ENCODE results near the gene NCAPD2. TPM values are rescaled to one million over a fixed set of nuclear protein-coding genes. Genes with fewer than 3 reads are reported as not detected.

NCAPD2 gene
- total and polyA plus RNA-seq, 12 donors, result 5.4 to 18.8 (median 12.2) TPM

- ATAC-seq (no peak), DNase-seq (no peak)
- Histone ChIP-seq H3K4me1 (peaks cover 3 to 29% (median 24%) of the 10 kb centered on the region in 9 donors), H3K27me3 (no peaks in the 10 kb centered on the region), H3K36me3 (peaks cover 0 to 73% (median 50%) of the 10 kb centered on the region in 9 donors), H3K4me3 (no peak overlapping the region), H3K27ac (peak overlapping the region in 1 of 10 donors; percentile 99), H3K9me3 (no peaks in the 10 kb centered on the region)
- 95 to 96% methylated on average over 18 of the region's 18 CpGs for WGBS, 2 donors
- intact Hi-C loops (cut with DNase I), result loop anchor here in 7 of 10 donors (5.0 to 10.0 kb wide), 9 partner anchors 33 to 196 kb away; partner anchors contain the start of genes MRPL51 (in 4 of the 7), NCAPD2 (in 4 of the 7), VAMP1 (in 4 of the 7) and TAPBPL (in 1 of the 7)
- TF ChIP-seq, protein P1, sequence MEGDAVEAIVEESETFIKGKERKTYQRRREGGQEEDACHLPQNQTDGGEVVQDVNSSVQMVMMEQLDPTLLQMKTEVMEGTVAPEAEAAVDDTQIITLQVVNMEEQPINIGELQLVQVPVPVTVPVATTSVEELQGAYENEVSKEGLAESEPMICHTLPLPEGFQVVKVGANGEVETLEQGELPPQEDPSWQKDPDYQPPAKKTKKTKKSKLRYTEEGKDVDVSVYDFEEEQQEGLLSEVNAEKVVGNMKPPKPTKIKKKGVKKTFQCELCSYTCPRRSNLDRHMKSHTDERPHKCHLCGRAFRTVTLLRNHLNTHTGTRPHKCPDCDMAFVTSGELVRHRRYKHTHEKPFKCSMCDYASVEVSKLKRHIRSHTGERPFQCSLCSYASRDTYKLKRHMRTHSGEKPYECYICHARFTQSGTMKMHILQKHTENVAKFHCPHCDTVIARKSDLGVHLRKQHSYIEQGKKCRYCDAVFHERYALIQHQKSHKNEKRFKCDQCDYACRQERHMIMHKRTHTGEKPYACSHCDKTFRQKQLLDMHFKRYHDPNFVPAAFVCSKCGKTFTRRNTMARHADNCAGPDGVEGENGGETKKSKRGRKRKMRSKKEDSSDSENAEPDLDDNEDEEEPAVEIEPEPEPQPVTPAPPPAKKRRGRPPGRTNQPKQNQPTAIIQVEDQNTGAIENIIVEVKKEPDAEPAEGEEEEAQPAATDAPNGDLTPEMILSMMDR (IDR thresholded peaks at IDR 0.05), result no peak
Observed at GRCh38 chr12:6530576-6531260, 36.8 kb downstream of the NCAPD2 start.

DNA sequence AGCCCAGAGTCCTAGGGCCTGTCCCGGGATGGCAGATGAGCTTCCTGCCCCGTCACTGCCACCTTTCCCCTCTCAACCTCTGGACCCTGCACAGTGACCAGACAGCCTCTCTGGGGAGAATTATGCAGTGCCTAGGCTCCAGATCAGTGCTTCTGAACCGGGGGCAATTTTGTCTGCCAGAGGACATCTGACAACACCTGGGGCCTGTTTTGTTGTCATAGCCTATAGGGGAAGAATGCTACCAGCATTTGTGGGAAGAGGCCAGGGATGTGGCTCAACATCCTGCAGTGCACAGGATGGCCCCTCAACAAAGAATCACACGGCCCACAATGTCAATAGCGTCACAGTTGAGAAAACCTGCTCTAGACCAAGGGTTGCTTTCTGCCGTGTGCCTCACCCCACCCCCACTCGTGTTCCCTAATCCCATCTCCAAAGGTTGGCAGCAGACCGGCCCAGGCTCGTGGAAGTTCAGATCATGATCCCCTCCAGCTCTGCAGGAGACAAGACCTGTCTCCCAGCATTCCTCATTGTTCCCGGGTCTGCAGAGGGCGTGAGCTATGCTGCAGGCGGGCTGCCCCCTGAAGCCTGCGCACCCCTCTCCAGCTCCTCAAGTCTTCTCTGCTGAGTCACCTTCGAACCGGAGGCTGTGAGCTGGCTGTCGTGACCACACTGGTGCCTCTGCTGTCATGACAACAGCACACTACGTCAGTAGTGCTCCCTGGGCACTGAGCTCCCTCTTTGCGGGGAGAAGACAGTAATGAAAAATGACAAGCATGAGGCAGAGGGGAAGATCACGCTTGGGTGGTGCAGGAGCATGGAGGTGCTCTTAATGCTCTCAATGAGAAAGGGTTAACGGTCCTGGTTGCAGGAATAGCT, 38.4 kb downstream of the NCAPD2 start:
- peak overlapping the region; percentile 81 to 99 (median 98) for H3K4me3 ChIP-seq
- H3K4me1 ChIP-seq, result peaks cover 17 to 45% (median 39%) of the 10 kb centered on the region in 9 donors
- peak overlapping the region; percentile 91 to 100 (median 98) for H3K27ac ChIP-seq
- TF ChIP-seq, protein P1 (IDR thresholded peaks at IDR 0.05), result no peak
- DNase-seq (peak in 1 of 2 donors; percentile 46), ATAC-seq (peak in 3 of 8 donors; percentile 0 to 5 (median 5))
- H3K9me3 ChIP-seq, result no peaks in the 10 kb centered on the region
- peaks cover 0 to 73% (median 49%) of the 10 kb centered on the region in 9 donors for H3K36me3 ChIP-seq
- 20 to 27% methylated on average over 20 of the region's 20 CpGs for WGBS, 2 donors
- H3K27me3 ChIP-seq, result no peaks in the 10 kb centered on the region
- intact Hi-C loops (cut with DNase I), result loop anchor here in 7 of 10 donors (2.0 to 10.0 kb wide), 10 partner anchors 35 to 197 kb away; partner anchors contain the start of genes NCAPD2 (in 5 of the 7), MRPL51 (in 4 of the 7), VAMP1 (in 4 of the 7) and TAPBPL (in 1 of the 7)

GRCh38 chr12:6532927-6533652, 39.2 kb downstream of the NCAPD2 start:
- Histone ChIP-seq H3K9me3 (no peaks in the 10 kb centered on the region), H3K4me1 (peaks cover 17 to 53% (median 47%) of the 10 kb centered on the region in 9 donors), H3K36me3 (peaks cover 0 to 73% (median 48%) of the 10 kb centered on the region in 9 donors), H3K4me3 (peak overlapping the region; percentile 81 to 99 (median 98)), H3K27me3 (no peaks in the 10 kb centered on the region), H3K27ac (peak overlapping the region; percentile 91 to 100 (median 98))
- intact Hi-C loops (cut with DNase I), result loop anchor here in 7 of 10 donors (2.0 to 10.0 kb wide), 10 partner anchors 36 to 198 kb away; partner anchors contain the start of genes NCAPD2 (in 5 of the 7), MRPL51 (in 4 of the 7), VAMP1 (in 4 of the 7) and TAPBPL (in 1 of the 7)
- peak; percentile 71 to 76 for DNase-seq
- ATAC-seq, result peak; percentile 40 to 77 (median 63)
- TF ChIP-seq, protein P1 (IDR thresholded peaks at IDR 0.05), result no peak
- 1 to 2% methylated on average over 14 of the region's 14 CpGs for WGBS, 2 donors

All from heart right ventricle (tissue), 16 donors.